H1 (cell line): ENCODE results near the gene TOM1L2. TPM values are rescaled to one million over a fixed set of nuclear protein-coding genes. Genes with fewer than 3 reads are reported as not detected.

Experiments
- CTCF ChIA-PET: fragments of 300-600 bp; sonication (Branson Sonifier 250); formaldehyde crosslinking; loops from one replicate; lab custom pipeline; 2021; ENCODE audit not compliant: partially characterized antibody; lab: Charles Lee
- POLR2A ChIA-PET: fragments of 300-600 bp; sonication (Branson Sonifier 250); formaldehyde crosslinking; loops from one replicate; lab custom pipeline; 2021; ENCODE audit warnings: inconsistent platforms; ENCODE audit not compliant: partially characterized antibody; lab: Charles Lee
- DNase-seq, 2 experiments: peaks; one replicate each; pipeline versions ENCODE4 v3.0.0 to v3.0.0-alpha.2; 2010 to 2022; ENCODE audit warnings: low spot score in 2 of 2, low read depth in 1 of 2, mixed read lengths in 1 of 2
- FAIRE-seq: peaks from 2 replicates; lab custom pipeline; 2011; peaks lifted over from hg19 to GRCh38; lab: Jason Lieb, UNC
- H2AFZ ChIP-seq: 2 replicates; pipeline ENCODE4 v1.8.1; 2012; ENCODE audit warnings: low read length, inconsistent platforms
- H2AK5ac ChIP-seq: 2 replicates; pipeline ENCODE4 v1.6.1; 2013; ENCODE audit warnings: low read depth, low read length
- H2BK120ac ChIP-seq: replicated peaks from 2 replicates; pipeline ENCODE3; 2013; ENCODE audit warnings: low read depth, low read length, inconsistent platforms
- H2BK12ac ChIP-seq: 2 replicates; pipeline ENCODE4 v1.6.1; 2013; ENCODE audit warnings: low read depth, low read length
- H2BK15ac ChIP-seq: 2 replicates; pipeline ENCODE4 v1.6.1; 2013; ENCODE audit warnings: low read length
- H2BK20ac ChIP-seq: 2 replicates; pipeline ENCODE4 v1.6.1; 2013; ENCODE audit warnings: low read length
- H2BK5ac ChIP-seq: 2 replicates; pipeline ENCODE4 v1.6.1; 2013; ENCODE audit warnings: low read depth, low read length
- H3K14ac ChIP-seq: 2 replicates; pipeline ENCODE4 v1.6.1; 2013; ENCODE audit warnings: inconsistent platforms; ENCODE audit not compliant: insufficient read length
- H3K18ac ChIP-seq: 2 replicates; pipeline ENCODE4 v1.6.1; 2013; ENCODE audit warnings: low read length; ENCODE audit errors: extremely low read depth
- H3K23ac ChIP-seq: 2 replicates; pipeline ENCODE4 v1.6.1; 2013; ENCODE audit warnings: inconsistent platforms; ENCODE audit not compliant: insufficient read length
- H3K23me2 ChIP-seq: 2 replicates; pipeline ENCODE4 v1.6.1; 2013; ENCODE audit warnings: low read depth, low read length
- H3K27ac ChIP-seq: 2 replicates; pipeline ENCODE4 v1.6.1; 2011; ENCODE audit warnings: low read depth, low read length, inconsistent platforms
- H3K27me3 ChIP-seq, 4 experiments: replicated peaks in 1 of 4; 1 replicate in 1 of 4; 2 replicates in 3 of 4; pipeline versions ENCODE4 v1.6.1 to v1.8.1; 2011 to 2013; ENCODE audit warnings: low read length in 3 of 4, mild to moderate bottlenecking in 3 of 4, inconsistent platforms in 2 of 4, mixed read lengths in 2 of 4, moderate library complexity in 1 of 4; ENCODE audit not compliant: control insufficient read depth in 3 of 4, insufficient read depth in 3 of 4; ENCODE audit errors: extremely low read depth in 1 of 4
- H3K36me3 ChIP-seq, 4 experiments: 2 replicates each; pipeline versions ENCODE4 v1.6.1 to v1.8.1; 2011 to 2013; ENCODE audit warnings: mild to moderate bottlenecking in 4 of 4, low read length in 3 of 4, moderate library complexity in 2 of 4, control low read depth in 1 of 4, inconsistent platforms in 1 of 4; ENCODE audit not compliant: insufficient read depth in 4 of 4, control insufficient read depth in 2 of 4
- H3K4ac ChIP-seq: replicated peaks from 2 replicates; pipeline ENCODE3; 2013; ENCODE audit warnings: low read length, low read depth, mixed read lengths, inconsistent platforms; ENCODE audit not compliant: insufficient read length
- H3K4me1 ChIP-seq, 4 experiments: replicated peaks in 1 of 4; 1 replicate in 1 of 4; 2 replicates in 3 of 4; pipeline versions ENCODE4 v1.6.1 to v1.8.1; 2011 to 2013; ENCODE audit warnings: low read length in 3 of 4, inconsistent platforms in 2 of 4, mixed read lengths in 1 of 4; ENCODE audit not compliant: insufficient read depth in 4 of 4, control insufficient read depth in 3 of 4
- H3K4me2 ChIP-seq, 2 experiments: 2 replicates each; pipeline versions ENCODE4 v1.6.1 to v1.8.1; 2011 to 2013; ENCODE audit warnings: low read depth in 2 of 2, low read length in 2 of 2, control low read depth in 1 of 2, inconsistent platforms in 1 of 2, mild to moderate bottlenecking in 1 of 2; ENCODE audit not compliant: insufficient read depth in 1 of 2
- H3K4me3 ChIP-seq, 4 experiments: fragments of 200-600, 300-600 bp in 1 of 4; sonication (generic), shearing (Covaris generic), sonication (Bioruptor Twin) in 1 of 4; 2 replicates each; pipeline versions ENCODE4 v1.5.1 to v1.8.1; 2011 to 2016; ENCODE audit warnings: low read length in 4 of 4, low read depth in 3 of 4, control low read depth in 2 of 4, inconsistent platforms in 2 of 4, mild to moderate bottlenecking in 2 of 4, mixed read lengths in 1 of 4, moderate library complexity in 1 of 4; ENCODE audit not compliant: insufficient read depth in 2 of 4; ENCODE audit errors: extremely low read depth in 1 of 4
- H3K56ac ChIP-seq: replicated peaks from 2 replicates; pipeline ENCODE3; 2013; ENCODE audit warnings: low read depth, mild to moderate bottlenecking, mixed read lengths, low read length, inconsistent platforms; ENCODE audit not compliant: insufficient read length
- H3K79me1 ChIP-seq: 2 replicates; pipeline ENCODE4 v1.6.1; 2013; ENCODE audit warnings: low read depth, low read length, control low read depth
- H3K79me2 ChIP-seq, 2 experiments: 2 replicates each; pipeline versions ENCODE4 v1.6.1 to v1.8.1; 2012 to 2013; ENCODE audit warnings: low read length in 2 of 2, mild to moderate bottlenecking in 2 of 2, inconsistent platforms in 1 of 2; ENCODE audit not compliant: insufficient read depth in 2 of 2, control insufficient read depth in 1 of 2
- H3K9ac ChIP-seq, 4 experiments: replicated peaks in 1 of 4; 1 replicate in 1 of 4; 2 replicates in 3 of 4; pipeline versions ENCODE4 v1.6.1 to v1.8.1; 2011 to 2013; ENCODE audit warnings: low read depth in 3 of 4, low read length in 3 of 4, control low read depth in 2 of 4, mild to moderate bottlenecking in 2 of 4, moderate library complexity in 2 of 4, inconsistent platforms in 1 of 4; ENCODE audit errors: extremely low read depth in 1 of 4
- H3K9me3 ChIP-seq, 2 experiments: 2 replicates each; pipeline versions ENCODE4 v1.6.1 to v1.8.1; 2012 to 2013; ENCODE audit warnings: mild to moderate bottlenecking in 2 of 2, moderate library complexity in 2 of 2, control low read depth in 1 of 2, inconsistent platforms in 1 of 2, low read depth in 1 of 2, low read length in 1 of 2, mixed read lengths in 1 of 2; ENCODE audit not compliant: insufficient read depth in 2 of 2
- H4K20me1 ChIP-seq, 2 experiments: replicated peaks in 1 of 2; 2 replicates each; pipeline versions ENCODE3 to v1.8.1; 2011 to 2013; ENCODE audit warnings: inconsistent platforms in 2 of 2, low read length in 2 of 2, mild to moderate bottlenecking in 1 of 2; ENCODE audit not compliant: insufficient read depth in 2 of 2, control insufficient read depth in 1 of 2
- H4K5ac ChIP-seq: 2 replicates; pipeline ENCODE4 v1.6.1; 2013; ENCODE audit warnings: low read length, low read depth, mixed read lengths, inconsistent platforms; ENCODE audit not compliant: insufficient read length
- H4K8ac ChIP-seq: 2 replicates; pipeline ENCODE4 v1.8.0; 2013; ENCODE audit warnings: mild to moderate bottlenecking, moderate library complexity, low read length, inconsistent platforms; ENCODE audit not compliant: insufficient read depth; ENCODE audit errors: extremely low read depth
- H4K91ac ChIP-seq: replicated peaks from 2 replicates; pipeline ENCODE3; 2013; ENCODE audit warnings: low read length, mixed read lengths, inconsistent platforms; ENCODE audit not compliant: insufficient read length
- CTBP2 ChIP-seq: IDR thresholded peaks from 2 replicates; pipeline ENCODE4 v1.7.0; 2011; ENCODE audit warnings: borderline replicate concordance, mild to moderate bottlenecking, moderate library complexity, mixed read lengths, low read length; ENCODE audit not compliant: insufficient read depth, insufficient read length
- WGBS, 2 experiments: shearing (Covaris generic) in 1 of 2; methylation state at CpG; one replicate each; pipeline versions ENCODE4 v1.1.6 to v1.1.7; 2013 to 2015; ENCODE audit warnings: low lambda C conversion rate in 2 of 2, mixed read lengths in 2 of 2, inconsistent platforms in 1 of 2, low coverage in 1 of 2, missing lambda C conversion rate in 1 of 2; ENCODE audit not compliant: insufficient replicate concordance in 2 of 2, insufficient coverage in 1 of 2, insufficient read length in 1 of 2; ENCODE audit errors: extremely low coverage in 1 of 2, missing lambda C conversion rate in 1 of 2; 5-methylcytosine and 5-hydroxymethylcytosine counted together
- polyA plus RNA-seq, 7 experiments: library from polyadenylated mRNA; depleted of rRNA in 3 of 7; stranded (reverse) in 5 of 7; unstranded in 2 of 7; fragments of >200 nt in 5 of 7; fragments of 200-250 nt in 2 of 7; gene quantifications; 1 replicate in 5 of 7; 2 replicates in 1 of 7; 4 replicates in 1 of 7; pipeline versions ENCODE4 v1.2.1 to v1.2.3, GENCODE V29; 2011 to 2013; ENCODE audit warnings: missing spikeins in 2 of 7, mixed read lengths in 2 of 7
- total RNA-seq: library from RNA; stranded (reverse); fragmentation: NEBNext Ultra II Directional; extraction: Animal tissue kit (Norgen Biotek cat#: 25700); gene quantifications from 2 replicates; pipeline ENCODE4 v1.2.1, GENCODE V29; 2021
- TF ChIP-seq, protein P1 (sequence below): IDR thresholded peaks from 2 replicates; pipeline ENCODE4 v1.6.1; 2012; ENCODE audit warnings: low read length, inconsistent platforms

Gene TOM1L2
- total and polyA plus RNA-seq, 2 of the 8 experiments (the other 6 are each of a cell fraction or from before 2014, with no cell fraction given) = 2.0 to 3.4 TPM

DNA sequence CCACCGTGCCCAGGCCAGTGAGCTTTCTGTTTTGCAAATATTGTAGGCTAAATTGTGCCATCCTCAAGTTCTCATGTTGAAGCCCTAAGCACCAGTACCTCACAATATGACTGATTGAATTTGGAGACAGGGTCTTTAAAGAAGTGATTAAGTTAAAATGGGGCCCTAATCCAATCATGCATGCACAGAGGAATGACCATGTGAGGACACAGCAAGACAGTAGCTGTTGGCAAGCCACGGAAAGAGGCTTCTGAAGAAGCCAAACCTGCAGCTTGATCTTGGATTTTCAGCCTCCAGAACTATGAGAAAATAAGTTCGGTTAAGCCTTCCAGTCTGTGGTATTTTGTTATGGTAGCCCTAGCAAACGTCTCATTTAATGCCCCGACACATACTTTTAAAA lies 24.9 kb downstream of the TOM1L2 start:
- no peak overlapping the region for H2AK5ac ChIP-seq
- H3K4me2 ChIP-seq = no peak overlapping the region
- no peak overlapping the region for H3K9ac ChIP-seq
- no peaks in the 10 kb centered on the region for H3K79me1 ChIP-seq
- peaks cover 11 to 16% (median 13%) of the 10 kb centered on the region in 4 experiments for H3K4me1 ChIP-seq
- H4K20me1 ChIP-seq = no peaks in the 10 kb centered on the region
- no peak overlapping the region for H4K91ac ChIP-seq
- H3K14ac ChIP-seq = no peak overlapping the region
- WGBS, 2 experiments = 90% methylated on average over 5 of the region's 5 CpGs; no CpG with 5 or more reads in 1 of the 2 experiments
- DNase-seq = no peak
- H2BK15ac ChIP-seq = no peak overlapping the region
- H2BK20ac ChIP-seq = no peak overlapping the region
- no peaks in the 10 kb centered on the region for H3K27me3 ChIP-seq
- no peak for FAIRE-seq
- H2BK12ac ChIP-seq = no peak overlapping the region
- no peak overlapping the region for H2AFZ ChIP-seq
- H4K8ac ChIP-seq = no peak overlapping the region
- H3K27ac ChIP-seq = no peak overlapping the region
- POLR2A ChIA-PET = interaction anchor here (1.1 kb wide), 1 partner anchor 26 kb away, joined by 3 read pairs; no protein-coding TSS in a partner anchor
- no peak overlapping the region for H3K56ac ChIP-seq
- H4K5ac ChIP-seq = no peak overlapping the region
- no peak overlapping the region for H3K23ac ChIP-seq
- H3K4me3 ChIP-seq = no peak overlapping the region
- H2BK120ac ChIP-seq = no peak overlapping the region
- no peaks in the 10 kb centered on the region for H3K9me3 ChIP-seq
- H3K4ac ChIP-seq = no peak overlapping the region
- no peaks in the 10 kb centered on the region for H3K36me3 ChIP-seq
- H3K79me2 ChIP-seq = no peaks in the 10 kb centered on the region
- H3K23me2 ChIP-seq = no peaks in the 10 kb centered on the region
- H2BK5ac ChIP-seq = no peak overlapping the region; the same call in 1 of the 2 replicates
- no peak overlapping the region for H3K18ac ChIP-seq
- CTCF ChIA-PET = interaction anchor here (0.6 to 1.9 kb wide), 11 partner anchors 10 to 562 kb away, joined by 3 to 9 read pairs (median 4); no protein-coding TSS in a partner anchor
- TF ChIP-seq CTBP2 = no peak
- TF ChIP-seq, protein P1, sequence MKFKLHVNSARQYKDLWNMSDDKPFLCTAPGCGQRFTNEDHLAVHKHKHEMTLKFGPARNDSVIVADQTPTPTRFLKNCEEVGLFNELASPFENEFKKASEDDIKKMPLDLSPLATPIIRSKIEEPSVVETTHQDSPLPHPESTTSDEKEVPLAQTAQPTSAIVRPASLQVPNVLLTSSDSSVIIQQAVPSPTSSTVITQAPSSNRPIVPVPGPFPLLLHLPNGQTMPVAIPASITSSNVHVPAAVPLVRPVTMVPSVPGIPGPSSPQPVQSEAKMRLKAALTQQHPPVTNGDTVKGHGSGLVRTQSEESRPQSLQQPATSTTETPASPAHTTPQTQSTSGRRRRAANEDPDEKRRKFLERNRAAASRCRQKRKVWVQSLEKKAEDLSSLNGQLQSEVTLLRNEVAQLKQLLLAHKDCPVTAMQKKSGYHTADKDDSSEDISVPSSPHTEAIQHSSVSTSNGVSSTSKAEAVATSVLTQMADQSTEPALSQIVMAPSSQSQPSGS = no peak
